SK-N-SH (cell line): ENCODE data around the gene HOXB9. TPM values are rescaled to one million over a fixed set of nuclear protein-coding genes. Genes with fewer than 3 reads are reported as not detected.

Source experiments
- CTCF ChIA-PET: fragments of 300-600, 350-600 bp; formaldehyde crosslinking; extraction: SDS; loops from one replicate; lab custom pipeline; 2021; lab: Yijun Ruan, JAX
- POLR2A ChIA-PET: fragments of 350-600 bp; sonication (Branson Sonifier 250); formaldehyde crosslinking; extraction: SDS; loops from one replicate; lab custom pipeline; 2020; ENCODE audit warnings: antibody characterized with exemption, inconsistent platforms; lab: Yijun Ruan, JAX
- DNase-seq: peaks from one replicate; pipeline ENCODE4 v3.0.0; 2012
- H2AFZ ChIP-seq: fragments of 200-600 bp; sonication (generic); 2 replicates; pipeline ENCODE4 v1.8.1; 2016; ENCODE audit warnings: antibody characterized with exemption, mild to moderate bottlenecking, low read depth
- H3F3A ChIP-seq: fragments of 200-600 bp; sonication (generic); replicated peaks from 2 replicates; pipeline ENCODE3; 2016; ENCODE audit warnings: antibody characterized with exemption, mild to moderate bottlenecking; ENCODE audit not compliant: insufficient read depth
- H3K27ac ChIP-seq, 2 experiments: fragments of 200-500 bp in 1 of 2; fragments of 200-600 bp in 1 of 2; sonication (Bioruptor generic) in 1 of 2; sonication (generic), shearing (Covaris generic) in 1 of 2; 2 replicates each; pipeline versions ENCODE4 v1.5.1 to v1.6.1; 2014 to 2016; ENCODE audit warnings: low read depth in 2 of 2, inconsistent platforms in 1 of 2, low read length in 1 of 2, mild to moderate bottlenecking in 1 of 2, mixed read lengths in 1 of 2
- H3K27me3 ChIP-seq: fragments of 200-600 bp; sonication (generic), shearing (Covaris generic); 2 replicates; pipeline ENCODE4 v1.6.1; 2016; ENCODE audit warnings: mixed run types; ENCODE audit not compliant: insufficient read depth
- H3K36me3 ChIP-seq, 2 experiments: fragments of 200-500 bp in 1 of 2; fragments of 200-600 bp in 1 of 2; sonication (Bioruptor generic) in 1 of 2; sonication (generic) in 1 of 2; replicated peaks in 1 of 2; 2 replicates each; pipeline versions ENCODE3 to v1.5.1; 2014 to 2016; ENCODE audit warnings: low read length in 1 of 2, mild to moderate bottlenecking in 1 of 2; ENCODE audit not compliant: insufficient read depth in 2 of 2, control insufficient read depth in 1 of 2
- H3K4me1 ChIP-seq, 2 experiments: fragments of 200-500 bp in 1 of 2; fragments of 200-600 bp in 1 of 2; sonication (Bioruptor generic) in 1 of 2; sonication (generic), shearing (Covaris generic) in 1 of 2; 2 replicates each; pipeline versions ENCODE4 v1.5.1 to v1.6.1; 2014 to 2016; ENCODE audit warnings: low read depth in 1 of 2, low read length in 1 of 2, mixed run types in 1 of 2; ENCODE audit not compliant: insufficient read depth in 2 of 2, control insufficient read depth in 1 of 2
- H3K4me2 ChIP-seq: fragments of 200-600 bp; sonication (generic), shearing (Covaris generic); 2 replicates; pipeline ENCODE4 v1.6.1; 2017; ENCODE audit warnings: mixed run types
- H3K4me3 ChIP-seq, 2 experiments: fragments of 200-500 bp in 1 of 2; fragments of 200-600 bp in 1 of 2; sonication (Bioruptor generic) in 1 of 2; sonication (generic), shearing (Covaris generic) in 1 of 2; 2 replicates each; pipeline versions ENCODE4 v1.5.1 to v1.8.1; 2014 to 2016; ENCODE audit warnings: low read depth in 2 of 2, inconsistent platforms in 1 of 2, low read length in 1 of 2, mild to moderate bottlenecking in 1 of 2, mixed read lengths in 1 of 2, moderate library complexity in 1 of 2
- H3K79me2 ChIP-seq: fragments of 200-600 bp; sonication (generic); 2 replicates; pipeline ENCODE4 v1.8.1; 2017; ENCODE audit warnings: mild to moderate bottlenecking; ENCODE audit not compliant: insufficient read depth
- H3K9ac ChIP-seq: fragments of 200-600 bp; sonication (generic); 2 replicates; pipeline ENCODE4 v1.6.1; 2017; ENCODE audit warnings: mixed run types
- H3K9me2 ChIP-seq: fragments of 200-600 bp; sonication (generic); 2 replicates; pipeline ENCODE4 v1.6.1; 2017; ENCODE audit warnings: mixed run types
- H3K9me3 ChIP-seq: fragments of 200-600 bp; sonication (generic); 2 replicates; pipeline ENCODE4 v1.6.1; 2017; ENCODE audit warnings: mixed run types, mild to moderate bottlenecking, moderate library complexity
- H4K20me1 ChIP-seq: fragments of 200-600 bp; sonication (generic); 2 replicates; pipeline ENCODE4 v1.6.1; 2017; ENCODE audit warnings: mild to moderate bottlenecking, mixed run types; ENCODE audit not compliant: insufficient read depth
- EP300 ChIP-seq, 2 experiments: IDR thresholded peaks; 2 replicates each; pipeline versions ENCODE4 v1.4.0 to v1.6.1; 2012; ENCODE audit warnings: borderline replicate concordance in 1 of 2, low read depth in 1 of 2, low read length in 1 of 2
- FOSL2 ChIP-seq: IDR thresholded peaks from 2 replicates; pipeline ENCODE4 v1.4.0; 2012; ENCODE audit warnings: low read depth, mild to moderate bottlenecking, moderate library complexity, borderline replicate concordance
- GABPA ChIP-seq: IDR thresholded peaks from 2 replicates; pipeline ENCODE4 v1.4.0; 2012; ENCODE audit warnings: low read depth, mild to moderate bottlenecking
- MXI1 ChIP-seq: IDR thresholded peaks from 2 replicates; pipeline ENCODE4 v1.6.1; 2012; ENCODE audit warnings: mild to moderate bottlenecking, low read depth, low read length, improper control_type of control experiment
- NFIC ChIP-seq: IDR thresholded peaks from 2 replicates; pipeline ENCODE4 v1.4.0; 2012; ENCODE audit warnings: borderline replicate concordance
- NRF1 ChIP-seq: IDR thresholded peaks from 2 replicates; pipeline ENCODE4 v1.6.1; 2012; ENCODE audit warnings: low read depth, mild to moderate bottlenecking, low read length
- RXRA ChIP-seq: IDR thresholded peaks from 2 replicates; pipeline ENCODE4 v1.4.0; 2012; ENCODE audit warnings: low read depth, mild to moderate bottlenecking, borderline replicate concordance
- SMC3 ChIP-seq: IDR thresholded peaks from 2 replicates; pipeline ENCODE4 v1.6.1; 2012; ENCODE audit warnings: low read depth, low read length, improper control_type of control experiment
- TEAD4 ChIP-seq: IDR thresholded peaks from 2 replicates; pipeline ENCODE4 v1.4.0; 2012; ENCODE audit warnings: mild to moderate bottlenecking, borderline replicate concordance; ENCODE audit not compliant: insufficient read depth
- WGBS: methylation state at CpG from one replicate; pipeline ENCODE4 v1.1.6; 2017; ENCODE audit warnings: low lambda C conversion rate; 5-methylcytosine and 5-hydroxymethylcytosine counted together
- polyA plus RNA-seq, 3 experiments: library from polyadenylated mRNA; depleted of rRNA; stranded (reverse); fragments of >200 nt; gene quantifications; 2 replicates each; pipeline ENCODE4 v1.2.3, GENCODE V29; 2012
- TF ChIP-seq, protein P1 (sequence below): fragments of 200-600 bp; sonication (generic); IDR thresholded peaks from 2 replicates; pipeline ENCODE4 v1.6.1; 2017; ENCODE audit warnings: antibody characterized with exemption, mild to moderate bottlenecking, moderate library complexity
- TF ChIP-seq, protein P2 (sequence below): fragments of 150-350 bp; IDR thresholded peaks from 2 replicates; pipeline ENCODE4 v1.6.1; 2017; ENCODE audit warnings: antibody characterized with exemption, low read length, low read depth, borderline replicate concordance
- TF ChIP-seq, protein P3 (sequence below): IDR thresholded peaks from 2 replicates; pipeline ENCODE4 v1.4.0; 2012; ENCODE audit warnings: low read depth

Gene HOXB9
- polyA plus RNA-seq, 1 of the 3 experiments (the other 2 are of a cell fraction), result not detected

DNA sequence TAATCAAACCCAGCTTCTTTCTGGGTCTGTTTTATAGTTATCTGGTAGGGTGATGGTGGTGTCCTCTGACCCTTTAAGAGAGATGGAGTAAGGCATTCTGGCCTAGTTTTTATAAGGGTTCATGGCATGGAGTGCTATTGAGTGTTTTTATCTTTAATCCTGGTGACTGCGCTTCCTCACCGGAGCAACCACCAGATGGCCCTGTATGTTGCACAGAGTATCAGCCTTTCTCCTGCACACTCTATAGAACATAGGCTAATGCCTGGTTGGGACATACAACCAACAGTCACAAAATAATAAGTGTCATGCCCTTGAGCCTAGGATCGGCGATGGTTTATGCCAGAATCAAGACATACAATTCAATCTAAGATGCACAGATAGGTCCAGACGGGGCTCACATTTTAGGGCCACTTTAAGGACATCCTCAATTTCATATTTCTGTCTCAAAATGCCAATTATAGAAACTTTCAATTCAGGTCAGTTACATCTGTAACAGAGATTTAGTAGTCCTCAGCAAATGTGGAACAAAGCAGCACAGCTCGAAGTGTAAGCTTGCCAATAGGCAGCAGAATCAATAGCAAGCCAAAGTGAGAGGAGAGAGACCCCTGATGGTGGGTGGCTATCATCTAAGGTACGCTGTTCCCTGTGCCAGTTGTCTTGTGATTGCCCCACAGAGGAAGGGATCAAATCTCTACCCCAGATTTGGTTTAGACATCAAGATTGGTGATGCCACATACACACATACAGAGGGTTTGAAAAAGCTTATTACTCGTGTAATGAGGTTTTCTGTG, 37.2 kb upstream of the HOXB9 start:
- no peak overlapping the region for H3K9ac ChIP-seq
- no peaks in the 10 kb centered on the region for H3F3A ChIP-seq
- H3K4me3 ChIP-seq, result no peak overlapping the region
- TF ChIP-seq NRF1 (no peak), GABPA (no peak)
- TF ChIP-seq, protein P1, sequence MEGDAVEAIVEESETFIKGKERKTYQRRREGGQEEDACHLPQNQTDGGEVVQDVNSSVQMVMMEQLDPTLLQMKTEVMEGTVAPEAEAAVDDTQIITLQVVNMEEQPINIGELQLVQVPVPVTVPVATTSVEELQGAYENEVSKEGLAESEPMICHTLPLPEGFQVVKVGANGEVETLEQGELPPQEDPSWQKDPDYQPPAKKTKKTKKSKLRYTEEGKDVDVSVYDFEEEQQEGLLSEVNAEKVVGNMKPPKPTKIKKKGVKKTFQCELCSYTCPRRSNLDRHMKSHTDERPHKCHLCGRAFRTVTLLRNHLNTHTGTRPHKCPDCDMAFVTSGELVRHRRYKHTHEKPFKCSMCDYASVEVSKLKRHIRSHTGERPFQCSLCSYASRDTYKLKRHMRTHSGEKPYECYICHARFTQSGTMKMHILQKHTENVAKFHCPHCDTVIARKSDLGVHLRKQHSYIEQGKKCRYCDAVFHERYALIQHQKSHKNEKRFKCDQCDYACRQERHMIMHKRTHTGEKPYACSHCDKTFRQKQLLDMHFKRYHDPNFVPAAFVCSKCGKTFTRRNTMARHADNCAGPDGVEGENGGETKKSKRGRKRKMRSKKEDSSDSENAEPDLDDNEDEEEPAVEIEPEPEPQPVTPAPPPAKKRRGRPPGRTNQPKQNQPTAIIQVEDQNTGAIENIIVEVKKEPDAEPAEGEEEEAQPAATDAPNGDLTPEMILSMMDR, result peak; percentile 31; the same call in 1 of the 2 replicates
- H3K9me3 ChIP-seq, result no peaks in the 10 kb centered on the region
- WGBS, result 4% methylated on average over 8 of the region's 8 CpGs
- no peak overlapping the region for H3K4me2 ChIP-seq
- no peaks in the 10 kb centered on the region for H4K20me1 ChIP-seq
- no peak overlapping the region for H2AFZ ChIP-seq
- POLR2A ChIA-PET, result no interaction called here
- H3K36me3 ChIP-seq, result no peaks in the 10 kb centered on the region
- H3K27ac ChIP-seq, result no peak overlapping the region
- H3K4me1 ChIP-seq, result no peaks in the 10 kb centered on the region
- peaks cover 88% of the 10 kb centered on the region for H3K27me3 ChIP-seq
- no peaks in the 10 kb centered on the region for H3K9me2 ChIP-seq
- H3K79me2 ChIP-seq, result no peaks in the 10 kb centered on the region
- no peak for DNase-seq
- CTCF ChIA-PET, result interaction anchor here (0.5 to 3.5 kb wide), 9 partner anchors 9 to 373 kb away, joined by 3 to 12 read pairs (median 7); no protein-coding TSS in a partner anchor

DNA sequence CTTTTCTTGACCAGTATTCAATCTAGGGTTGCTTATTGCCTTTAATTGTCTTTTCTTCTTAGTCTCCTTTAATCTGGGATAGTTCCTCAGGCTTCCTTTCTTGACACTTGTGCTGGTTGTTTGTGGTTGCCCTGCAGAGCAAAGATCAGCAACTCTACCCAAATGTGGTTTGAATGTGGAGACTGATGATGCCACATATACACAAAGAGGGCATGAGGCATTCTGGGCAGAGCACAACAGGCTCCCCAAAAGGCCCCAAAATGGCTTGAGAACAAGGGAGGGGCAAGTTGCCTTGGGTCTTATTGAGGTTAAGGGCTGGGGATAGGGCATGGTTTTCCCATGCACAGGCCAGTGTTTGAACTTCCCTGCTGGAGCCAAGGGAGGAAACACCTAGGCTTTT, 29.8 kb upstream of the HOXB9 start:
- Histone ChIP-seq H3K9me3 (no peaks in the 10 kb centered on the region), H3K4me3 (no peak overlapping the region), H3K9me2 (no peaks in the 10 kb centered on the region), H3K36me3 (no peaks in the 10 kb centered on the region), H3K27me3 (peaks cover 67% of the 10 kb centered on the region), H3K27ac (no peak overlapping the region), H3K4me1 (no peaks in the 10 kb centered on the region), H3F3A (no peaks in the 10 kb centered on the region), H2AFZ (no peak overlapping the region), H4K20me1 (no peaks in the 10 kb centered on the region), H3K9ac (no peak overlapping the region), H3K4me2 (no peak overlapping the region), H3K79me2 (no peaks in the 10 kb centered on the region)
- no peak for DNase-seq
- no peak for TF ChIP-seq MXI1
- TF ChIP-seq TEAD4, result no peak
- no peak for TF ChIP-seq FOSL2
- no peak for TF ChIP-seq RXRA
- TF ChIP-seq NFIC, result no peak
- TF ChIP-seq, protein P2, sequence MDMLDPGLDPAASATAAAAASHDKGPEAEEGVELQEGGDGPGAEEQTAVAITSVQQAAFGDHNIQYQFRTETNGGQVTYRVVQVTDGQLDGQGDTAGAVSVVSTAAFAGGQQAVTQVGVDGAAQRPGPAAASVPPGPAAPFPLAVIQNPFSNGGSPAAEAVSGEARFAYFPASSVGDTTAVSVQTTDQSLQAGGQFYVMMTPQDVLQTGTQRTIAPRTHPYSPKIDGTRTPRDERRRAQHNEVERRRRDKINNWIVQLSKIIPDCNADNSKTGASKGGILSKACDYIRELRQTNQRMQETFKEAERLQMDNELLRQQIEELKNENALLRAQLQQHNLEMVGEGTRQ, result no peak
- TF ChIP-seq SMC3, result no peak
- TF ChIP-seq, protein P3, sequence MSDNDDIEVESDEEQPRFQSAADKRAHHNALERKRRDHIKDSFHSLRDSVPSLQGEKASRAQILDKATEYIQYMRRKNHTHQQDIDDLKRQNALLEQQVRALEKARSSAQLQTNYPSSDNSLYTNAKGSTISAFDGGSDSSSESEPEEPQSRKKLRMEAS, result no peak
- TF ChIP-seq EP300 (IDR thresholded peaks at IDR 0.05; ENCODE audit: borderline replicate concordance in 1 of 2, low read depth in 1 of 2, low read length in 1 of 2), result no peak
- POLR2A ChIA-PET, result no interaction called here
- CTCF ChIA-PET, result interaction anchor here (0.7 to 1.9 kb wide), 7 partner anchors 16 to 440 kb away, joined by 3 to 12 read pairs (median 6); no protein-coding TSS in a partner anchor
